SK-N-SH (cell line): ENCODE data around the gene LOXHD1. TPM values are rescaled to one million over a fixed set of nuclear protein-coding genes. Genes with fewer than 3 reads are reported as not detected.

Experiments used
- CTCF ChIA-PET: fragments of 300-600, 350-600 bp; formaldehyde crosslinking; extraction: SDS; loops from one replicate; lab custom pipeline; 2021; lab: Yijun Ruan, JAX
- POLR2A ChIA-PET: fragments of 350-600 bp; sonication (Branson Sonifier 250); formaldehyde crosslinking; extraction: SDS; loops from one replicate; lab custom pipeline; 2020; ENCODE audit warnings: antibody characterized with exemption, inconsistent platforms; lab: Yijun Ruan, JAX
- DNase-seq: peaks from one replicate; pipeline ENCODE4 v3.0.0; 2012
- H2AFZ ChIP-seq: fragments of 200-600 bp; sonication (generic); 2 replicates; pipeline ENCODE4 v1.8.1; 2016; ENCODE audit warnings: antibody characterized with exemption, mild to moderate bottlenecking, low read depth
- H3F3A ChIP-seq: fragments of 200-600 bp; sonication (generic); replicated peaks from 2 replicates; pipeline ENCODE3; 2016; ENCODE audit warnings: antibody characterized with exemption, mild to moderate bottlenecking; ENCODE audit not compliant: insufficient read depth
- H3K27ac ChIP-seq, 2 experiments: fragments of 200-500 bp in 1 of 2; fragments of 200-600 bp in 1 of 2; sonication (Bioruptor generic) in 1 of 2; sonication (generic), shearing (Covaris generic) in 1 of 2; 2 replicates each; pipeline versions ENCODE4 v1.5.1 to v1.6.1; 2014 to 2016; ENCODE audit warnings: low read depth in 2 of 2, inconsistent platforms in 1 of 2, low read length in 1 of 2, mild to moderate bottlenecking in 1 of 2, mixed read lengths in 1 of 2
- H3K27me3 ChIP-seq: fragments of 200-600 bp; sonication (generic), shearing (Covaris generic); 2 replicates; pipeline ENCODE4 v1.6.1; 2016; ENCODE audit warnings: mixed run types; ENCODE audit not compliant: insufficient read depth
- H3K36me3 ChIP-seq, 2 experiments: fragments of 200-500 bp in 1 of 2; fragments of 200-600 bp in 1 of 2; sonication (Bioruptor generic) in 1 of 2; sonication (generic) in 1 of 2; replicated peaks in 1 of 2; 2 replicates each; pipeline versions ENCODE3 to v1.5.1; 2014 to 2016; ENCODE audit warnings: low read length in 1 of 2, mild to moderate bottlenecking in 1 of 2; ENCODE audit not compliant: insufficient read depth in 2 of 2, control insufficient read depth in 1 of 2
- H3K4me1 ChIP-seq, 2 experiments: fragments of 200-500 bp in 1 of 2; fragments of 200-600 bp in 1 of 2; sonication (Bioruptor generic) in 1 of 2; sonication (generic), shearing (Covaris generic) in 1 of 2; 2 replicates each; pipeline versions ENCODE4 v1.5.1 to v1.6.1; 2014 to 2016; ENCODE audit warnings: low read depth in 1 of 2, low read length in 1 of 2, mixed run types in 1 of 2; ENCODE audit not compliant: insufficient read depth in 2 of 2, control insufficient read depth in 1 of 2
- H3K4me2 ChIP-seq: fragments of 200-600 bp; sonication (generic), shearing (Covaris generic); 2 replicates; pipeline ENCODE4 v1.6.1; 2017; ENCODE audit warnings: mixed run types
- H3K4me3 ChIP-seq, 2 experiments: fragments of 200-500 bp in 1 of 2; fragments of 200-600 bp in 1 of 2; sonication (Bioruptor generic) in 1 of 2; sonication (generic), shearing (Covaris generic) in 1 of 2; 2 replicates each; pipeline versions ENCODE4 v1.5.1 to v1.8.1; 2014 to 2016; ENCODE audit warnings: low read depth in 2 of 2, inconsistent platforms in 1 of 2, low read length in 1 of 2, mild to moderate bottlenecking in 1 of 2, mixed read lengths in 1 of 2, moderate library complexity in 1 of 2
- H3K79me2 ChIP-seq: fragments of 200-600 bp; sonication (generic); 2 replicates; pipeline ENCODE4 v1.8.1; 2017; ENCODE audit warnings: mild to moderate bottlenecking; ENCODE audit not compliant: insufficient read depth
- H3K9ac ChIP-seq: fragments of 200-600 bp; sonication (generic); 2 replicates; pipeline ENCODE4 v1.6.1; 2017; ENCODE audit warnings: mixed run types
- H3K9me2 ChIP-seq: fragments of 200-600 bp; sonication (generic); 2 replicates; pipeline ENCODE4 v1.6.1; 2017; ENCODE audit warnings: mixed run types
- H3K9me3 ChIP-seq: fragments of 200-600 bp; sonication (generic); 2 replicates; pipeline ENCODE4 v1.6.1; 2017; ENCODE audit warnings: mixed run types, mild to moderate bottlenecking, moderate library complexity
- H4K20me1 ChIP-seq: fragments of 200-600 bp; sonication (generic); 2 replicates; pipeline ENCODE4 v1.6.1; 2017; ENCODE audit warnings: mild to moderate bottlenecking, mixed run types; ENCODE audit not compliant: insufficient read depth
- CHD2 ChIP-seq: fragments of 150-350 bp; IDR thresholded peaks from 2 replicates; pipeline ENCODE4 v1.6.1; 2018; ENCODE audit warnings: low read length; ENCODE audit not compliant: partially characterized antibody
- ELF1 ChIP-seq: IDR thresholded peaks from 2 replicates; pipeline ENCODE4 v1.4.0; 2012
- EP300 ChIP-seq, 2 experiments: IDR thresholded peaks; 2 replicates each; pipeline versions ENCODE4 v1.4.0 to v1.6.1; 2012; ENCODE audit warnings: borderline replicate concordance in 1 of 2, low read depth in 1 of 2, low read length in 1 of 2
- EZH2phosphoT487 ChIP-seq: fragments of 200-600 bp; sonication (generic); IDR thresholded peaks from 2 replicates; pipeline ENCODE4 v1.6.1; 2017; ENCODE audit warnings: low read depth, mixed run types, mild to moderate bottlenecking, antibody characterized with exemption, moderate library complexity, borderline replicate concordance
- FOSL2 ChIP-seq: IDR thresholded peaks from 2 replicates; pipeline ENCODE4 v1.4.0; 2012; ENCODE audit warnings: low read depth, mild to moderate bottlenecking, moderate library complexity, borderline replicate concordance
- FOXM1 ChIP-seq: IDR thresholded peaks from 2 replicates; pipeline ENCODE4 v1.4.0; 2012; ENCODE audit warnings: low read depth, mild to moderate bottlenecking
- GABPA ChIP-seq: IDR thresholded peaks from 2 replicates; pipeline ENCODE4 v1.4.0; 2012; ENCODE audit warnings: low read depth, mild to moderate bottlenecking
- GATA2 ChIP-seq: sonication (generic); formaldehyde crosslinking; IDR thresholded peaks from 2 replicates; pipeline ENCODE4 v1.5.0; 2020; ENCODE audit warnings: mild to moderate bottlenecking, missing genetic modification reagents
- JUND ChIP-seq: IDR thresholded peaks from 2 replicates; pipeline ENCODE4 v1.4.0; 2012
- MXI1 ChIP-seq: IDR thresholded peaks from 2 replicates; pipeline ENCODE4 v1.6.1; 2012; ENCODE audit warnings: mild to moderate bottlenecking, low read depth, low read length, improper control_type of control experiment
- POLR2AphosphoS5 ChIP-seq: IDR thresholded peaks from 2 replicates; pipeline ENCODE4 v1.6.1; 2012; ENCODE audit warnings: low read depth, low read length
- RAD21 ChIP-seq: IDR thresholded peaks from 2 replicates; pipeline ENCODE4 v1.6.1; 2012; ENCODE audit warnings: mild to moderate bottlenecking, low read length
- RFX5 ChIP-seq: IDR thresholded peaks from 2 replicates; pipeline ENCODE4 v1.6.1; 2012; ENCODE audit warnings: mild to moderate bottlenecking, improper control_type of control experiment, low read length
- RXRA ChIP-seq: IDR thresholded peaks from 2 replicates; pipeline ENCODE4 v1.4.0; 2012; ENCODE audit warnings: low read depth, mild to moderate bottlenecking, borderline replicate concordance
- TEAD4 ChIP-seq: IDR thresholded peaks from 2 replicates; pipeline ENCODE4 v1.4.0; 2012; ENCODE audit warnings: mild to moderate bottlenecking, borderline replicate concordance; ENCODE audit not compliant: insufficient read depth
- USF2 ChIP-seq: fragments of 150-350 bp; IDR thresholded peaks from 2 replicates; pipeline ENCODE4 v1.6.1; 2017; ENCODE audit warnings: antibody characterized with exemption, low read length, low read depth, borderline replicate concordance
- ZBTB33 ChIP-seq: IDR thresholded peaks from 2 replicates; pipeline ENCODE4 v1.4.0; 2012; ENCODE audit warnings: low read depth, borderline replicate concordance
- WGBS: methylation state at CpG from one replicate; pipeline ENCODE4 v1.1.6; 2017; ENCODE audit warnings: low lambda C conversion rate; 5-methylcytosine and 5-hydroxymethylcytosine counted together
- polyA plus RNA-seq, 3 experiments: library from polyadenylated mRNA; depleted of rRNA; stranded (reverse); fragments of >200 nt; gene quantifications; 2 replicates each; pipeline ENCODE4 v1.2.3, GENCODE V29; 2012
- TF ChIP-seq, protein P1 (sequence below): fragments of 150-350 bp; IDR thresholded peaks from 2 replicates; pipeline ENCODE4 v1.6.1; 2016; ENCODE audit warnings: mild to moderate bottlenecking, low read depth, low read length
- TF ChIP-seq, protein P2 (sequence below): fragments of 200-600 bp; sonication (generic); IDR thresholded peaks from 2 replicates; pipeline ENCODE4 v1.6.1; 2017; ENCODE audit warnings: antibody characterized with exemption, mild to moderate bottlenecking, moderate library complexity

The LOXHD1 gene
- polyA plus RNA-seq, 1 of the 3 experiments (the other 2 are of a cell fraction): not detected

DNA sequence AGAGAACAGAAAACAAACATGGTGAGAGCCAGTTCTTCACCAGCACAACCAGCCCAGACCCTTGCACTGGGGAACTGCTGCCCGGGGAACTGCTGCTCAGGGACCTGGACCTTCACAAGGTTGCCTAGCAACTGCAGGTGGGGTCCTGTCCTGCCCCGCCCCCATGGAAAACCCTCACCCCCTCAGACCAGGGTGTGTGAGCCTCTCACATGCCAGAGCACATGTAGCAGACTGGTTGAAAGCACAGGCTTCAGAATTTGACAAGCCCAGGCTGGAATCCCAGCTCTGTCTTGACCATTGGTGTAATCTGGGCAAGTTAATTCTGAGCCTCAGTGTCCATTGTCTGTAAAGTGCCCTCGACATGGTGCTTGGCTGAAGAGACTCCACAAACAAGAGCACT is 118.6 kb downstream of the LOXHD1 start:
- Histone ChIP-seq H4K20me1 (no peaks in the 10 kb centered on the region), H3F3A (no peaks in the 10 kb centered on the region), H3K9ac (no peak overlapping the region), H3K4me1 (no peaks in the 10 kb centered on the region), H3K27me3 (no peaks in the 10 kb centered on the region), H3K4me2 (no peak overlapping the region), H3K36me3 (no peaks in the 10 kb centered on the region), H3K9me3 (no peaks in the 10 kb centered on the region), H3K4me3 (no peak overlapping the region), H3K27ac (no peak overlapping the region), H3K79me2 (no peaks in the 10 kb centered on the region), H2AFZ (no peak overlapping the region), H3K9me2 (no peaks in the 10 kb centered on the region)
- TF ChIP-seq, protein P1, sequence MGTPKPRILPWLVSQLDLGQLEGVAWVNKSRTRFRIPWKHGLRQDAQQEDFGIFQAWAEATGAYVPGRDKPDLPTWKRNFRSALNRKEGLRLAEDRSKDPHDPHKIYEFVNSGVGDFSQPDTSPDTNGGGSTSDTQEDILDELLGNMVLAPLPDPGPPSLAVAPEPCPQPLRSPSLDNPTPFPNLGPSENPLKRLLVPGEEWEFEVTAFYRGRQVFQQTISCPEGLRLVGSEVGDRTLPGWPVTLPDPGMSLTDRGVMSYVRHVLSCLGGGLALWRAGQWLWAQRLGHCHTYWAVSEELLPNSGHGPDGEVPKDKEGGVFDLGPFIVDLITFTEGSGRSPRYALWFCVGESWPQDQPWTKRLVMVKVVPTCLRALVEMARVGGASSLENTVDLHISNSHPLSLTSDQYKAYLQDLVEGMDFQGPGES: no peak
- TF ChIP-seq TEAD4 (no peak), EZH2phosphoT487 (no peak), GATA2 (CRISPR knock-in tag) (no peak), FOXM1 (no peak), ELF1 (no peak), MXI1 (no peak), USF2 (no peak), RAD21 (no peak), CHD2 (no peak), ZBTB33 (no peak), POLR2AphosphoS5 (no peak), RXRA (no peak), FOSL2 (no peak), GABPA (no peak), EP300 (IDR thresholded peaks at IDR 0.05; ENCODE audit: borderline replicate concordance in 1 of 2, low read depth in 1 of 2, low read length in 1 of 2) (no peak), JUND (no peak), RFX5 (no peak)
- TF ChIP-seq, protein P2, sequence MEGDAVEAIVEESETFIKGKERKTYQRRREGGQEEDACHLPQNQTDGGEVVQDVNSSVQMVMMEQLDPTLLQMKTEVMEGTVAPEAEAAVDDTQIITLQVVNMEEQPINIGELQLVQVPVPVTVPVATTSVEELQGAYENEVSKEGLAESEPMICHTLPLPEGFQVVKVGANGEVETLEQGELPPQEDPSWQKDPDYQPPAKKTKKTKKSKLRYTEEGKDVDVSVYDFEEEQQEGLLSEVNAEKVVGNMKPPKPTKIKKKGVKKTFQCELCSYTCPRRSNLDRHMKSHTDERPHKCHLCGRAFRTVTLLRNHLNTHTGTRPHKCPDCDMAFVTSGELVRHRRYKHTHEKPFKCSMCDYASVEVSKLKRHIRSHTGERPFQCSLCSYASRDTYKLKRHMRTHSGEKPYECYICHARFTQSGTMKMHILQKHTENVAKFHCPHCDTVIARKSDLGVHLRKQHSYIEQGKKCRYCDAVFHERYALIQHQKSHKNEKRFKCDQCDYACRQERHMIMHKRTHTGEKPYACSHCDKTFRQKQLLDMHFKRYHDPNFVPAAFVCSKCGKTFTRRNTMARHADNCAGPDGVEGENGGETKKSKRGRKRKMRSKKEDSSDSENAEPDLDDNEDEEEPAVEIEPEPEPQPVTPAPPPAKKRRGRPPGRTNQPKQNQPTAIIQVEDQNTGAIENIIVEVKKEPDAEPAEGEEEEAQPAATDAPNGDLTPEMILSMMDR: no peak
- 21% methylated on average over 2 of the region's 3 CpGs for WGBS
- no peak for DNase-seq
- CTCF ChIA-PET: no interaction called here
- POLR2A ChIA-PET: no interaction called here
